Activated CD4-positive, alpha-beta T cell treated with anti-CD3 and anti-CD28 coated beads for 36 hours (primary cell): Measurements from ENCODE around the gene EPHB2. TPM values are rescaled to one million over a fixed set of nuclear protein-coding genes. Genes with fewer than 3 reads are reported as not detected.
"Not testable (repeated sequence)": the region's sequence is repeated elsewhere in the genome, so short reads cannot be mapped to it uniquely, and the experiment has no call there.

Experiments
- ATAC-seq: fragments of 200-7000 bp; cut with Tn5 transposase; one replicate; pipeline ENCODE4 v1.10.0; 2021; ENCODE audit warnings: mild to moderate bottlenecking, moderate library complexity
- CTCF ChIA-PET: fragments of 350-600 bp; sonication (Branson Sonifier 250); formaldehyde crosslinking; loops from one replicate; lab custom pipeline; 2021; ENCODE audit warnings: antibody characterized with exemption; lab: Charles Lee
- POLR2A ChIA-PET: fragments of 350-600 bp; sonication (Branson Sonifier 250); formaldehyde crosslinking; loops from one replicate; lab custom pipeline; 2021; ENCODE audit warnings: antibody characterized with exemption, inconsistent platforms; lab: Charles Lee
- DNase-seq: peaks from one replicate; pipeline ENCODE4 v3.0.0-alpha.2; 2020
- H3K27ac Mint-ChIP-seq: one replicate; pipeline ENCODE4 v1.8.0; 2021; ENCODE audit warnings: mixed read lengths
- H3K27me3 Mint-ChIP-seq: one replicate; pipeline ENCODE4 v1.8.0; 2021; ENCODE audit warnings: mixed read lengths
- H3K36me3 Mint-ChIP-seq: one replicate; pipeline ENCODE4 v1.8.0; 2021; ENCODE audit warnings: low read depth, mixed read lengths
- H3K4me1 Mint-ChIP-seq: one replicate; pipeline ENCODE4 v1.8.0; 2021; ENCODE audit warnings: mixed read lengths
- H3K4me3 Mint-ChIP-seq: one replicate; pipeline ENCODE4 v1.8.0; 2021; ENCODE audit warnings: mild to moderate bottlenecking, moderate library complexity, mixed read lengths
- H3K9me3 Mint-ChIP-seq: one replicate; pipeline ENCODE4 v1.8.0; 2021; ENCODE audit warnings: low read depth, mixed read lengths
- intact Hi-C, 2 experiments: fragments of 100-400 bp; cut with DNase I in 1 of 2; cut with micrococcal nuclease in 1 of 2; formaldehyde crosslinking; loops; one replicate each; pipeline versions ENCODE4 v1.14.2 to v1.15.1; 2022 to 2024; cut with DNase I, micrococcal nuclease
- total RNA-seq, 2 experiments: library from RNA; stranded (reverse); gene quantifications; one replicate each; pipeline ENCODE4 v1.2.3, GENCODE V29; 2021

EPHB2 gene
- total RNA-seq, 2 experiments from 2014 or later: not detected

- no peak for DNase-seq
- POLR2A ChIA-PET: no interaction called here
- no peaks in the 10 kb centered on the region for H3K36me3 Mint-ChIP-seq
- intact Hi-C loops: no loop called here
- peaks cover 9% of the 10 kb centered on the region for H3K9me3 Mint-ChIP-seq
- H3K4me3 Mint-ChIP-seq: no peak overlapping the region
- peaks cover 9% of the 10 kb centered on the region for H3K27me3 Mint-ChIP-seq
- ATAC-seq: no peak
- CTCF ChIA-PET: interaction anchor here (1.1 kb wide), 1 partner anchor 23 kb away, joined by 3 read pairs; no protein-coding TSS in a partner anchor
- no peaks in the 10 kb centered on the region for H3K4me1 Mint-ChIP-seq
- no peak overlapping the region for H3K27ac Mint-ChIP-seq
Observed at GRCh38 chr1:22941257-22941656, 230.6 kb downstream of the EPHB2 start.

DNA sequence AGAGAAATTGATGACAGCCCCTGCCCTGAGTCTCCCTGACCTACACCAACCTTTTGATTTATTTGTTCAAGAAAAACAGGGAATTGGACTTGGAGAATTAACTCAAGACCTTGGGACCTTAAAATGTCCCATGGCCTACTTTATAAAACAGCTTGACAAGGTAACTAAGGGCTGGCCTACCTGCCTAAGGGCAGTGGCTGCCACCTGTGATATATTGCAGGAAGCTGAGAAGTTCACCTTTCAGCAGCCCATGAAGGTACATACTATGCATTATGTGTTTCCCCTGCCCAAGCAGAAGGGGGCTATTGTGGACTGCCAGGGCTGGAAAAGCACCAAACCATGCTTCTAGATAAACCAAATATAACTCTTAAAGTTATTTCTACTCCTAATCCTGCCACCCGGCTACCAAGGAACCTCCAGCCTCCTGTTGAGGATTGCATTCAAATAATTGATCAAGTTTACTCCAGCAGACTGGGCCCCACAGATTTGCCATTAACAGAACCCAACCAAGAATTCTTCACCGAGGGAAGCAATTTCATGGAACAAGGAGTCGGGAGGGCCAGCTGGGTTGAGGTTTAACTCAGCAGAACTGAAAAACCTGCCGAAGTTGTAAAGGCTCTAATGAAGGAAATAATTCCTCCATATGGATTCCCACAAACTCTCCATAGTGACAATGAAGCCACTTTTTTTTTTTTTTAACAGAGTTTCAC, 233.9 kb downstream of the EPHB2 start:
- H3K9me3 Mint-ChIP-seq: peaks cover 9% of the 10 kb centered on the region
- H3K27ac Mint-ChIP-seq: no peak overlapping the region
- ATAC-seq (no peak), DNase-seq (no peak)
- ChIA-PET POLR2A (no interaction called here), CTCF (no interaction called here)
- no peak overlapping the region for H3K4me3 Mint-ChIP-seq
- no peaks in the 10 kb centered on the region for H3K36me3 Mint-ChIP-seq
- H3K27me3 Mint-ChIP-seq: peaks cover 14% of the 10 kb centered on the region
- intact Hi-C loops: no loop called here
- H3K4me1 Mint-ChIP-seq: no peaks in the 10 kb centered on the region

- CTCF ChIA-PET: interaction anchor here (0.6 kb wide), 1 partner anchor 594 kb away, joined by 3 read pairs; no protein-coding TSS in a partner anchor
Observed at GRCh38 chr1:22945171-22945570, 234.5 kb downstream of the EPHB2 start.

GRCh38 chr1:22949822-22950331, 239.2 kb downstream of the EPHB2 start:
- intact Hi-C loops: no loop called here
- ATAC-seq (no peak), DNase-seq (no peak)
- ChIA-PET POLR2A (no interaction called here), CTCF (interaction anchor here (1.0 kb wide), 1 partner anchor 14 kb away, joined by 4 read pairs; no protein-coding TSS in a partner anchor)
- H3K27ac Mint-ChIP-seq: no peak overlapping the region
- no peaks in the 10 kb centered on the region for H3K9me3 Mint-ChIP-seq
- peaks cover 30% of the 10 kb centered on the region for H3K27me3 Mint-ChIP-seq
- no peaks in the 10 kb centered on the region for H3K36me3 Mint-ChIP-seq
- no peak overlapping the region for H3K4me3 Mint-ChIP-seq
- no peaks in the 10 kb centered on the region for H3K4me1 Mint-ChIP-seq

More at GRCh38 chr1:22945171-22945570, 234.5 kb downstream of the EPHB2 start:
- peaks cover 14% of the 10 kb centered on the region for H3K27me3 Mint-ChIP-seq
- H3K4me1 Mint-ChIP-seq, ATAC-seq, H3K4me3 Mint-ChIP-seq, DNase-seq, intact Hi-C loops, H3K9me3 Mint-ChIP-seq, H3K36me3 Mint-ChIP-seq, POLR2A ChIA-PET, H3K27ac Mint-ChIP-seq: not testable (repeated sequence)

- no peaks in the 10 kb centered on the region for H3K9me3 Mint-ChIP-seq
- ATAC-seq: no peak
- no peak overlapping the region for H3K4me3 Mint-ChIP-seq
Observed at GRCh38 chr1:22951796-22952195, 241.2 kb downstream of the EPHB2 start.

GRCh38 chr1:22952694-22953056, 242.0 kb downstream of the EPHB2 start:
- Mint-ChIP-seq H3K27me3 (peaks cover 33% of the 10 kb centered on the region), H3K4me3 (no peak overlapping the region), H3K4me1 (no peaks in the 10 kb centered on the region), H3K36me3 (no peaks in the 10 kb centered on the region), H3K27ac (no peak overlapping the region), H3K9me3 (no peaks in the 10 kb centered on the region)
- CTCF ChIA-PET: no interaction called here
- ATAC-seq: no peak
- POLR2A ChIA-PET: no interaction called here
- no peak for DNase-seq
- intact Hi-C loops: no loop called here

More at GRCh38 chr1:22951796-22952195, 241.2 kb downstream of the EPHB2 start:
- intact Hi-C loops: no loop called here
- peaks cover 33% of the 10 kb centered on the region for H3K27me3 Mint-ChIP-seq
- ChIA-PET CTCF (interaction anchor here (0.6 to 0.7 kb wide), 2 partner anchors 248 to 249 kb away, joined by 3 to 4 read pairs; no protein-coding TSS in a partner anchor), POLR2A (no interaction called here)
- H3K36me3 Mint-ChIP-seq: no peaks in the 10 kb centered on the region
- H3K4me1 Mint-ChIP-seq: no peaks in the 10 kb centered on the region
- no peak for DNase-seq
- no peak overlapping the region for H3K27ac Mint-ChIP-seq

DNA sequence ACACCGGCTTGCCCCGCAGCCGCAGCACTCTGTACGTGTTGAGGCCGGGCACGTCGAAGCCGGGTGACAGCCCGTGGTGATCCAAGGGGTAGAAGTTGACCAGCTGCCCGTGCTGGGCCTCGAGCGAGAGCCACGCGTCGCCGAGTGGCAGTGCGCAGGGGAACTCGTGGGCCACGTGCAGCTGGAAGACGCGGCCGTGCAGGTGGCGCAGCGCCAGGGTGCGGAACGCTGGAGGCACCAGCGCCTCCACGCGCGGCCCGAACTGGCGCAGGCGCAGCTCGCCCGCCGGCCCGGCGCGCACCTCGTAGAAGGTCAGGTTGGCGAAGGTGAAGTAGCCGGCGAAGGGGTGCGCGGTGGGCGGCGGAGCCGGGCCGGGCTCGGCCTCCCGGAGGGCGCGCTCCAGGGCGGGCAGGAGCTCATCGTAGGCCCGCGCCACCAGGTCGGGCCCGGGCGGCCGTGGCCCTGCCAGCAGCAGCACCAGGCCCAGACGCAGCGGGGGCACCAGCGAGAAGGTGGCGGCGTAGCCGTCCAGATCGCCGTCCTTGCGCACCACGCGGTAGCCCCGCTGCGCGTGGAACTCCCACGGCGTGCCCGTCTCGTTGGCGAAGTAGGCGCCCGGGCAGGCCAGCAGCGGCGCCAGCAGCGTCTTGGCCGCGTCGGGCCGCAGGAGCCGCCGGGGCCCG, 242.6 kb downstream of the EPHB2 start:
- H3K27ac Mint-ChIP-seq: no peak overlapping the region
- POLR2A ChIA-PET: no interaction called here
- no peaks in the 10 kb centered on the region for H3K9me3 Mint-ChIP-seq
- no peaks in the 10 kb centered on the region for H3K36me3 Mint-ChIP-seq
- no peaks in the 10 kb centered on the region for H3K4me1 Mint-ChIP-seq
- CTCF ChIA-PET: no interaction called here
- DNase-seq (peak; percentile 8), ATAC-seq (no peak)
- intact Hi-C loops: no loop called here
- no peak overlapping the region for H3K4me3 Mint-ChIP-seq
- H3K27me3 Mint-ChIP-seq: peaks cover 32% of the 10 kb centered on the region

DNA sequence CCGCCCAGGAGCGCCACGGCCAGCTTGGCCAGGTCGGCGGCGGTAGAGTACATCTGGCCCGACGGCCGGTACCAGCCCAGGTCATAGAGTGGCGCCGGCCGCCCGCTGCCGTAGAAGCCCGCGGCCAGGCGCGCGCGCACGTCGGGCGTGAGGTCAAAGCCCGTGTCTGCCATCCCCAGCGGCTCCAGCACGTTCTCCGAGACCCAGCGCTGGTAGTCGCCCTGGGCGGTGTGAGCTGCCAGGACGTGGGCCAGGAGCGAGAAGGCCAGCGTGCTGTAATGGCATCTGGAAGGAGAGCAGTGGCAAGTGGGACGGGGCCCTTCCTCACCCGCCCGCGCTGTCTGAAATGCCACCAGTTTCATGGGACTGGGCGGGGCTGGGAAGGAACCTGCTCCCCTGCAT, 243.1 kb downstream of the EPHB2 start:
- POLR2A ChIA-PET: no interaction called here
- Mint-ChIP-seq H3K27ac (no peak overlapping the region), H3K9me3 (no peaks in the 10 kb centered on the region), H3K4me1 (no peaks in the 10 kb centered on the region), H3K36me3 (no peaks in the 10 kb centered on the region), H3K4me3 (no peak overlapping the region), H3K27me3 (peaks cover 29% of the 10 kb centered on the region)
- intact Hi-C loops: no loop called here
- ATAC-seq (no peak), DNase-seq (no peak)
- CTCF ChIA-PET: no interaction called here

- no peaks in the 10 kb centered on the region for H3K36me3 Mint-ChIP-seq
- intact Hi-C loops: no loop called here
- DNase-seq (no peak), ATAC-seq (no peak)
- H3K9me3 Mint-ChIP-seq: no peaks in the 10 kb centered on the region
- CTCF ChIA-PET: interaction anchor here (1.0 kb wide), 1 partner anchor 11 kb away, joined by 4 read pairs; no protein-coding TSS in a partner anchor
- no peaks in the 10 kb centered on the region for H3K4me1 Mint-ChIP-seq
- POLR2A ChIA-PET: no interaction called here
- H3K4me3 Mint-ChIP-seq: no peak overlapping the region
- H3K27me3 Mint-ChIP-seq: peaks cover 25% of the 10 kb centered on the region
- no peak overlapping the region for H3K27ac Mint-ChIP-seq
Observed at GRCh38 chr1:22955146-22955545, 244.5 kb downstream of the EPHB2 start.

DNA sequence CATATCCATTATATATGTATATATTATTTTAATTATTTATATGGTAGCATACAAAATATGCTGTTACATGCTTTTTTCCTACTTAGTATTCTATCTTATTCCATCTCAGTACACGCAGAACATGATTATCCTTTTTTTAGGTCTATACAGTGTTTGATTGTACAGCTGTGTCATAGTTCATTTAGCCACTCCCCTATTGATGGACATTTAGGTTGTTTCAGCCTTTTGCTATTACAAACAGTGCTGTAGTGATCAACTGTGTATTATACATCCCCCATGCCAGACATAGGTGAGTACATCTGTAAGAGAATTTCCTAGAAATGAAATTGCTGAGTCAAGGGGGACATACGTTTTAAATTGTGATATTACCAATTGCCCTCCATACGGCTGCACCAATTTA, 246.4 kb downstream of the EPHB2 start:
- DNase-seq: no peak
- ChIA-PET POLR2A (interaction anchor here (0.7 kb wide), 1 partner anchor 222 kb away, joined by 3 read pairs; no protein-coding TSS in a partner anchor), CTCF (interaction anchor here (0.6 to 1.2 kb wide), 5 partner anchors 8 to 253 kb away, joined by 3 to 5 read pairs (median 3); no protein-coding TSS in a partner anchor)
- Mint-ChIP-seq H3K4me1 (no peaks in the 10 kb centered on the region), H3K9me3 (no peaks in the 10 kb centered on the region), H3K27me3 (peaks cover 13% of the 10 kb centered on the region), H3K36me3 (no peaks in the 10 kb centered on the region), H3K4me3 (no peak overlapping the region), H3K27ac (no peak overlapping the region)
- no peak for ATAC-seq
- intact Hi-C loops: no loop called here

GRCh38 chr1:22958556-22958955, 247.9 kb downstream of the EPHB2 start:
- Mint-ChIP-seq H3K4me3 (no peak overlapping the region), H3K27me3 (peaks cover 12% of the 10 kb centered on the region), H3K36me3 (no peaks in the 10 kb centered on the region), H3K9me3 (no peaks in the 10 kb centered on the region), H3K4me1 (no peaks in the 10 kb centered on the region), H3K27ac (no peak overlapping the region)
- CTCF ChIA-PET: interaction anchor here (0.6 to 0.7 kb wide), 3 partner anchors 10 to 611 kb away, joined by 3 read pairs; no protein-coding TSS in a partner anchor
- POLR2A ChIA-PET: no interaction called here
- ATAC-seq (no peak), DNase-seq (no peak)
- intact Hi-C loops: no loop called here
